Coronary artery (tissue), 2 donors: Measurements from ENCODE around the gene CDH4.

Experiments
- DNase-seq: peaks from one replicate; pipeline ENCODE4 v3.0.0-alpha.2; 2017; ENCODE audit warnings: low spot score
- H3K27ac ChIP-seq, 2 donors: fragments of 200-600 bp; sonication (generic); one replicate each; pipeline ENCODE4 v1.5.1; 2016 to 2019
- H3K4me3 ChIP-seq: fragments of 200-600 bp; sonication (generic); 2 replicates; pipeline ENCODE4 v1.5.1; 2016; ENCODE audit warnings: mild to moderate bottlenecking, moderate library complexity
- TF ChIP-seq, protein P1 (sequence below): fragments of 200-600 bp; sonication (generic); IDR thresholded peaks from one replicate; pipeline ENCODE4 v1.5.1; 2019; ENCODE audit warnings: antibody characterized with exemption

CDH4 gene

DNA sequence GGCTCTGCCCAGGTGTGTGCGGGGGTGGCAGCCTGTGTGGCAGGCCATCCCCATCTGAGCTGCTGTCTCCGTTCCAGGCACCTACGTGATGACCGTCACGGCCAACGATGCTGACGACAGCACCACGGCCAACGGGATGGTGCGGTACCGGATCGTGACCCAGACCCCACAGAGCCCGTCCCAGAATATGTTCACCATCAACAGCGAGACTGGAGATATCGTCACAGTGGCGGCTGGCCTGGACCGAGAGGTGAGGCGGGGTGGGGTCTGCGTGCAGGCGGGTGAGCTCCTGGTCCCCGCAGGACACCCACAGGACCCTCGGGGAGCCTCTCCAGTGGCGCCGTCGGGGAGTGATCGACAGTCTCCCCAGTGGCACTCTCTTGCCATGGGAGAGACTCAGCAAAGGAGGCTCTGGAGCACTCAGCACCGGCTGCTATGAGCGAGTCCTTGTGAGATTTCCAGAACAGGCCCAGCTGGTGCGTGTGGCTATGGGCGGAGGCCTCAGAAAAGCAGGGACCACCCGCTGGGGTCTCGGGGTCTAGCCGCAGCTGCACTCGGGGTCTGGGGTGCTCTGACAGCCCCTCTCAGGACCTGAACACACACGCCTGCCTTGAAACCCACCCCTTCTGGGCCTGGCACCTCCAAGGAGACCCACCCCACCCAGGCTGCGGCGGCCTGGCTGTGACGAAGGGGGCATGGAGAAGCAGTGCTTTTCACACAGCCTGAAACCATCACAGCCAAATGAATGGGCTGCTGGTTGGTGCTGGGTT, 621.8 kb downstream of the CDH4 start:
- DNase-seq, result no peak
- H3K4me3 ChIP-seq, result no peak overlapping the region
- H3K27ac ChIP-seq, result no peak overlapping the region
- TF ChIP-seq, protein P1, sequence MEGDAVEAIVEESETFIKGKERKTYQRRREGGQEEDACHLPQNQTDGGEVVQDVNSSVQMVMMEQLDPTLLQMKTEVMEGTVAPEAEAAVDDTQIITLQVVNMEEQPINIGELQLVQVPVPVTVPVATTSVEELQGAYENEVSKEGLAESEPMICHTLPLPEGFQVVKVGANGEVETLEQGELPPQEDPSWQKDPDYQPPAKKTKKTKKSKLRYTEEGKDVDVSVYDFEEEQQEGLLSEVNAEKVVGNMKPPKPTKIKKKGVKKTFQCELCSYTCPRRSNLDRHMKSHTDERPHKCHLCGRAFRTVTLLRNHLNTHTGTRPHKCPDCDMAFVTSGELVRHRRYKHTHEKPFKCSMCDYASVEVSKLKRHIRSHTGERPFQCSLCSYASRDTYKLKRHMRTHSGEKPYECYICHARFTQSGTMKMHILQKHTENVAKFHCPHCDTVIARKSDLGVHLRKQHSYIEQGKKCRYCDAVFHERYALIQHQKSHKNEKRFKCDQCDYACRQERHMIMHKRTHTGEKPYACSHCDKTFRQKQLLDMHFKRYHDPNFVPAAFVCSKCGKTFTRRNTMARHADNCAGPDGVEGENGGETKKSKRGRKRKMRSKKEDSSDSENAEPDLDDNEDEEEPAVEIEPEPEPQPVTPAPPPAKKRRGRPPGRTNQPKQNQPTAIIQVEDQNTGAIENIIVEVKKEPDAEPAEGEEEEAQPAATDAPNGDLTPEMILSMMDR, result no peak

DNA sequence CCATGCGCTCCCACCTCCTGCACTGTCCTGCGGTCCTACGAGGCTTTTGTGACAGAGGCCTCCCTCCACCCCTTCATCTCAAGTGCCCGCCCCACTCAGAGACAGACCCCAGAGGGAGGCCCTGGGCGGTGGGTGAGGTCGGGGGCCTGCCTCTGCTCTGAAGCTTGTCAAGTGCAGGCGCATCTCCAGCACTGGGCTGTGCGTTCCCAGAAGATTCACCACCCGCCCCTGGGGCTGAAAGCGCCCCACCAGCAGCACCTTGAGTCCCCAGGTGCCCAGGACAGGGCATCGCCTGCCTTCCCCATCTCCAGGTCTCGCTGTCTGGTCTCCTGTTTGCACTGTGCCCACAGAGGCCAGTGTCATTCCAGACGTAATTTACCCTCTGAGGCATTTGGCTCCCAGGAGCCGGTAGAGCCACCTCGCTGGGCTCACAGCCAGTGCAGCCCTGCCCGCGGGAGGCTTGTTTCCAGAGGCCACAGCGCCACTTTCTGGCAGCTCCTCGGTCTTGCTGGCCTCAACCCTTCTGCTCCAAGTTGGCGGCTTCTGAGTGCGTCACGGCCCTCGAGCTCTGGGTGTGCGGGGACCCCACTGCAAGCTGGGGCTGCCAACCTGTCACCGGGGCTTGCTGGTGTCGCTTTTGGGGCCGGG, 622.5 kb downstream of the CDH4 start:
- TF ChIP-seq, protein P1, result no peak
- no peak overlapping the region for H3K27ac ChIP-seq
- H3K4me3 ChIP-seq, result no peak overlapping the region
- DNase-seq, result no peak

DNA sequence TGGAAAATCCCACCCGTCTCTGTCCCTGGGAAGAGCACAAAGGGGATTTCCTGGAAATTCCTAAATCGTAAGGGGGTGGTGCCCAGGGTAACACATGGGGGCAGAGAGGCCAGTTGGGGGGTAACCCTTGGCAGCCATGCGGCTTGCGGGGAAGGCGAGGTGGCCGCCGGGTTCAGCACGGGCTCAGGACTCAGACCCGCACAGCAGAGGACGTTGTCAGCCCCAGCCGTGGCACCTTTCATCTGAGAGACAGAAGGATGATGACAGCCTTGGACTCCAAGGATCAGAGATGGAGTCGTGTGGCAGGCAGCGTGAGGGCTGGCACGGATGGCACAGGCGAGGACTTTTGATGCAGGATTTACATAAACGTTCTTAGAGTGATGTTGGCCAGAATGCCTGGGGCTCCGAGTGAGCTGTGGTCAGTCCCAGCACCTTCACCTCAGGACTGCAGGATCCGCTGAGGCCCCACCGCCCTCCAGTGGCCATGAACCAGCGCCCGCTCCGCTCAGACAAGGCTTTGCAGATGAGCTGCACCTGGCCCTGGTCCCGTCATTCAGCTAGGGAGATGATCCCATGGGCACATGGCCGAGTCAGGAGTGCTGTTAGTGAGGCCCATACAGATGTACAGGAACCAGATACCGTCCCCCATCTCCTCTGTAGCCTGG, 623.3 kb downstream of the CDH4 start:
- H3K27ac ChIP-seq, result no peak overlapping the region
- TF ChIP-seq, protein P1, result no peak
- H3K4me3 ChIP-seq, result no peak overlapping the region
- no peak for DNase-seq

DNA sequence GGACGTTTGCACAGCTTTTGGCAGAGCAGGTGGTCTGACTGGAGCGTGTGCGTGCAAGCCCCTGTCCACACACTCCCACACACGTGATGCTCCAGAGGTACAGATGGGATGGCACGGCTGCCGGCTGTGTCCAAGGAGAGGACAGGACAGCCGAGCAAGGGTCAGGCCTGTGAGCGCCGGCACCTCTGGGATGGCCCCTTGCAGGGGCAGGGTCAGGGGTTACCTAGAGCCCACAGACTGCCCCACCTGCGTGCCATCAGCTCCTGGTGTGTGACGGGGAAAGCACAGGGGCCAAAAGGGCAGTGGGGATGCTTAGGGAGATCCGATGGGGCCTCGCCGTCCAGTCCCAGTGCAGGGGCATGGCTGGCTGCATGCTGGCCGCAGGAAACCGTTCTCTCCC, 623.9 kb downstream of the CDH4 start:
- no peak overlapping the region for H3K27ac ChIP-seq
- TF ChIP-seq, protein P1, result no peak
- no peak for DNase-seq
- H3K4me3 ChIP-seq, result no peak overlapping the region

DNA sequence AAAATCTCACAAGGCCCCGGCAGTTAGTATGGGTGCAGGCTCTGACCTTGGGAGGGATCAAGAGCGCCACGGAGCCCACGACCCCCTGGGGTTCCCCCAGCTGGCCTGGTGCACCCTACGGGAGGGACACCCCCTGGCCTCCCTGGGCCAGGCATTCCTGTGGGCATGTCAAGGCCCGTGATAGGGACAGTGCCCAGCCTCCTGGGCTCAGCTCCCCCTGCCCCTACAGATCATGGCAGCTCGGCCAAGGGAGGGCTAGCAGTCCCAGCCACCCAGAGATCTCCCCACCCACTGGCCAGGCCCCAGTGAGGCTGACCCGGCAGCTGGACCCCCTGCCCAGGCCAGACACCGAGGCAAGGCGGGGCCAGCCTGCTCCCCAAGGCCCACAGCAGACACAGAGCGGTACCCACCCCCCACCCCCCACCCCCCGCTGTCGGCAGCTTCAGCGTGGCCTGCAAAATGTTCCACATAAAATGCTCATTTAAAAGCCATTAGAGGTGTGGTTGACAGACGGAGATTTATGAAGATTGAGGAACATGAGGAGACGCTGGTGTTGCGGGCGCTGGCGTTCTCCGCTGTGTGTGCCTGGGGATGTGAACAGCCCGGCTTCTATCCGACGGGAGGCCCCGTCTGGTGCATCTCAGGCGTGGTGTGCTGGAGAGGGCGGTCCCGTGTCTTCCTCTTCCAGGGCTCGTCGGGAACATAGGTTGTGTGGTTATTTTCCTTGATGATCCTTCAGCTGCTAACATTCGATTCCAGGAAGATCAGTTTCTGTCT, 625.1 kb downstream of the CDH4 start:
- TF ChIP-seq, protein P1, result no peak
- no peak for DNase-seq
- Histone ChIP-seq H3K4me3 (no peak overlapping the region), H3K27ac (no peak overlapping the region)

DNA sequence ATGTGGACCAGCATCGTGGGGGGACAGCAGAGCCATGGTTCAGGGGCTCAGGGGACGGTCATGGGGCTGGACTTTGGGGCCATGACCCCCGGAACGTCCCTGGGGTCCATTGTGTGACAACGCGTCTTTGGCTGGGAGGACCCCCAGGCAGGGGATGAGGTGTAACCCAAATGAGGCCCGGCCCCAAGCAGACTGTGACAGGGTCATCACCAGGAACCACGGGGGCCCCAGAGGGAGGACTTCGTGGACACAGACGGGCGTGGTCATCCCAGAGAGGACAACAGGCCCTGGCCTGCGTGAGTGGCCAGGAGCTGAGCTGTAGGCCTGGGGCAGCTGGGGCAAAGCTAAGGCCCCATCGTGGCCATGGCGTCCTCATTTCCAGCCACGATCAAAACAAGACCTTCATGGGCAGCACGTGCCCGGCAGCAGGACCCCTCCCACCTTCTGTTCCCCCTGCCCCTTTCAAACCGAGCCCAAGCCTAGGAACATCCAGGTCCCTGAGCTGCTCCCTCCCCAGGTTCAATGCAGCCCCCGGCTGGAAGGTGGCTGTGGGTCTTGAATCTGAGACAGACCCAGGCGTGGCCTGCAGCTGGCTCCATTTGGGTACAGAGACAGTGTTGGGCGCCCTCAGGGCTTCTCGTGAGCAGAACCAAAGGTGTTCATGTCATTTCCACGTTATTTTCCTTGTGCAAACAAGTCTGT, 625.9 kb downstream of the CDH4 start:
- Histone ChIP-seq H3K27ac (no peak overlapping the region), H3K4me3 (no peak overlapping the region)
- DNase-seq, result no peak
- TF ChIP-seq, protein P1, result no peak
